Stimulated activated CD8-positive, alpha-beta memory T cell treated with anti-CD3 and anti-CD28 coated beads, Interleukin-7, amount 100 ng/mL, for 1 hour (primary cell): Measurements from ENCODE around the gene LACTBL1.
"Not testable (repeated sequence)": the region's sequence is repeated elsewhere in the genome, so short reads cannot be mapped to it uniquely, and the experiment has no call there.

Experiments used
- DNase-seq, 2 donors: peaks; one replicate each; pipeline ENCODE4 v3.0.0-alpha.2; 2020; ENCODE audit warnings: low read depth in 2 of 2

LACTBL1 gene

GRCh38 chr1:22976461-22977243 is 4.0 kb upstream of the LACTBL1 start:
- DNase-seq, result peak; percentile 2 to 9

- no peak for DNase-seq
These were observed 3.4 kb upstream of the LACTBL1 start for GRCh38 chr1:22976127-22976460.

- DNase-seq, result no peak
These were observed 3.0 kb upstream of the LACTBL1 start for GRCh38 chr1:22975694-22976093.

- DNase-seq, result no peak
These were observed 858 bp downstream of the LACTBL1 start for GRCh38 chr1:22971611-22972405.

- no peak for DNase-seq
These were observed 1.5 kb downstream of the LACTBL1 start for GRCh38 chr1:22971161-22971560.

GRCh38 chr1:22970096-22970495 is 2.6 kb downstream of the LACTBL1 start:
- DNase-seq, result no peak

- no peak for DNase-seq
These were observed 3.4 kb downstream of the LACTBL1 start for GRCh38 chr1:22969304-22969709.

- DNase-seq, result no peak
These were observed 4.8 kb downstream of the LACTBL1 start for GRCh38 chr1:22967833-22968232.

- DNase-seq, result no peak
These were observed 6.4 kb downstream of the LACTBL1 start for GRCh38 chr1:22966309-22966708.

GRCh38 chr1:22963044-22963677 is 9.5 kb downstream of the LACTBL1 start:
- no peak for DNase-seq

GRCh38 chr1:22962558-22962957 is 10.1 kb downstream of the LACTBL1 start:
- DNase-seq, result no peak

GRCh38 chr1:22959545-22960360 is 12.9 kb downstream of the LACTBL1 start:
- DNase-seq, result no peak

GRCh38 chr1:22958556-22958955 is 14.1 kb downstream of the LACTBL1 start:
- DNase-seq, result no peak

- no peak for DNase-seq
These were observed 15.6 kb downstream of the LACTBL1 start for GRCh38 chr1:22957066-22957465.

GRCh38 chr1:22955146-22955545 is 17.5 kb downstream of the LACTBL1 start:
- DNase-seq, result no peak

- DNase-seq, result no peak
These were observed 18.9 kb downstream of the LACTBL1 start for GRCh38 chr1:22953740-22954141.

GRCh38 chr1:22953057-22953739 is 19.5 kb downstream of the LACTBL1 start:
- DNase-seq, result no peak

- no peak for DNase-seq
These were observed 20.0 kb downstream of the LACTBL1 start for GRCh38 chr1:22952694-22953056.

- no peak for DNase-seq
These were observed 20.9 kb downstream of the LACTBL1 start for GRCh38 chr1:22951796-22952195.

GRCh38 chr1:22949822-22950331 is 22.8 kb downstream of the LACTBL1 start:
- no peak for DNase-seq

- not testable (repeated sequence) for DNase-seq
These were observed 27.5 kb downstream of the LACTBL1 start for GRCh38 chr1:22945171-22945570.
